GM19455 (cell line): ENCODE measurements around the gene NKX2-3.

Source experiments
- ATAC-seq: cut with Tn5 transposase; IDR thresholded peaks from one replicate; pipeline ENCODE4 v1.9.1; 2021; ENCODE audit not compliant: unreplicated experiment

The NKX2-3 gene

DNA sequence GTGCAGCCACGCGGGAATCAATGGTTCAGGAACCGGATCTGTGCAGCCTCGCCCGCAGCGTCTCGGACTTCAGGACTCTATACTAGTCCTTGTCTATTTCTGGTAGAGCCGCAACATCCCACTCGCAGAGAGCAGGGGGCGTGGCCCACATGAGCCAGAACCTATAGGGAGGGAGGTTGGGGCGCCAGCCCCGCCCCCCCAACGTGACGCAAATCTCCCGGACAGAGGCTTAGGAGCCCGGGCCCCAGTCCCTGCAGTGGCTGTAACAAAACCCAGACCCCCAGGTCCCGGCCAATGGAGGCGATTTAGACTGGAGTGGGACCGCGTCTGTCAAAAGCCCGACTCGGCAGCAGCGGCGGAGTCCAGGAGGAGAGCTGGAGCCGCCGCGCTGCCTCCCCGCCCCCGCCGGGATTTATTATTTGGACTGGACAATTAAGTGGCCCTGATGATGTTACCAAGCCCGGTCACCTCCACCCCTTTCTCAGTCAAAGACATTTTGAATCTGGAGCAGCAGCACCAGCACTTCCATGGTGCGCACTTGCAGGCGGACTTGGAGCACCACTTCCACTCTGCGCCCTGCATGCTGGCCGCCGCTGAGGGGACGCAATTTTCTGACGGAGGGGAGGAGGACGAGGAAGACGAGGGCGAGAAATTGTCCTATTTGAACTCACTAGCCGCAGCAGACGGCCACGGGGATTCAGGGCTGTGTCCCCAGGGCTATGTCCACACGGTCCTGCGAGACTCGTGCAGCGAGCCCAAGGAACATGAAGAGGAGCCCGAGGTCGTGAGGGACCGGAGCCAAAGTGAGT is at the start of gene NKX2-3:
NKX2-3 (plus strand) TSS at position 256 of the 809 bp plus-strand sequence; CDS start at position 446, 190 bp downstream.
- no peak for ATAC-seq

GRCh38 chr10:99484626-99485581 is 47.8 kb upstream of the NKX2-3 start:
- no peak for ATAC-seq

DNA sequence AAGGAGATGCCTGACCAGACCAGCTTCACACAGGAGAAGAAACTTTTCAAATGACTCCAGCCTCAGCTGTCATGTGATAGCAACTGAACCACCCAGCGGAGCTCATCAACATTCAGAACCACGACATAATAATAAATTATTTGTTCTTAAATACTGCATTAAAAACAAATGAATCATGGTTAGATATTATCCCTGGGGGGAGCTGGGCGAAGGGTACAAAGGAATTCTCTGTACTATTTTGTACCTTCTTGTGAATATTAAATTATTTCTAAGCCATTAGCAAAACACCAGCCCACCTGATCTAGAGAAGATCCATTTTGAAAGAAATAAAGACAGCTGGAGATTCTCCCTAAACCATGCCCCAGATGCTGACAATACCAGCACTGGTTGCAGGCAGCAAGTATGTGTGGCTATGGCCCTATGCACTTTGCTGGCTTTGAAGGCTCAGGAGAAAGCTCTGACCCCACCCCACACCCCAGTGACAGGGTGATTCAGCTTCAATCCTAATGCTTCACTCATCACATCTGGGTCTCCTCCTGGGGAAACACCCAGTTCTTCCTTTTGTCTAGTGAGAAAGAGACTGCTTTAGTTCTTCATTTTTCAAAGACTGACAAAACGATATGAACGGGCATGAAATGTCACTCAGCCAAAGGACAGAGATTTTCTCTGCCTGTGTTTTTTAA is 45.5 kb upstream of the NKX2-3 start:
- no peak for ATAC-seq

DNA sequence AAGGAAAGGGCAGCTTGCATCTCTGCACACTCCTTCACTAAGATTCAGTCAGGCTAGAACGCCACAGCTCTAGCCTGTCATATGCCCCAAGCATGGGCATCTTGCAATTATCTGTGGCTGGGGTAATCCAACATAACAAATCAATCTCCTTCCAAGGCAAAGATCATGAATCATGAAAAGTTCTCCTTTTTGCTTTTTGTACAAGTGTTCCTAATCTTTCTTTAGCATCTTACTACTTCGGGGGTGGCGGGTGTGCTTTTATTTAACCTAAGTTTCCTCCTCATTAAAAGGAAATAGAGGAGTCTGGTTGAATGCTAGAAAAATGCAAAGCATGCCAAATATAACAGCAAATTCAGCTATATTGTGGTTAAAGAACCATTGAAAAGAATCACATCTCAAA is 43.5 kb upstream of the NKX2-3 start:
- no peak for ATAC-seq

GRCh38 chr10:99497343-99498025 is 35.3 kb upstream of the NKX2-3 start:
- ATAC-seq, result no peak

DNA sequence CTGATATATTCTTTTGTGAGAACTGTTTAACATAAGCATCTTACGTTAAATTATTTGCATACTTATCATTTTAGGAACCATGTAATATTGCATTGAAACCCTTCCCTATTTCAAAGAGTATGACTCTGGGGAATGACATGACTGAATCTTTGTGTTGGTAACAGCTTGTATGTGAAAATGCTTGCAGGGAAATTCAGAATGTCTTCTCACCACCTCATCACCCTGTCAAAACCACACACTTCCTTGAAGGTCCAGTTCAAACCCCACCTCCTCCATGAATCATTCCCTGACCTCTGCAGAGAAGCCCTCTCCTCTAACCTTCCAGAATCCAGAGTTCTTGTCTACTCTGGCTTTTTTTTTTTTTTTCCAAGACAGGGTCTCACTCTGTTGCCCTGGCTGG is 26.3 kb upstream of the NKX2-3 start:
- ATAC-seq, result no peak

- ATAC-seq, result no peak
Measured at GRCh38 chr10:99507265-99507664, 25.5 kb upstream of the NKX2-3 start.

- no peak for ATAC-seq
Measured at GRCh38 chr10:99513061-99513460, 19.7 kb upstream of the NKX2-3 start.

GRCh38 chr10:99519690-99520039 is 13.1 kb upstream of the NKX2-3 start:
- ATAC-seq, result no peak

DNA sequence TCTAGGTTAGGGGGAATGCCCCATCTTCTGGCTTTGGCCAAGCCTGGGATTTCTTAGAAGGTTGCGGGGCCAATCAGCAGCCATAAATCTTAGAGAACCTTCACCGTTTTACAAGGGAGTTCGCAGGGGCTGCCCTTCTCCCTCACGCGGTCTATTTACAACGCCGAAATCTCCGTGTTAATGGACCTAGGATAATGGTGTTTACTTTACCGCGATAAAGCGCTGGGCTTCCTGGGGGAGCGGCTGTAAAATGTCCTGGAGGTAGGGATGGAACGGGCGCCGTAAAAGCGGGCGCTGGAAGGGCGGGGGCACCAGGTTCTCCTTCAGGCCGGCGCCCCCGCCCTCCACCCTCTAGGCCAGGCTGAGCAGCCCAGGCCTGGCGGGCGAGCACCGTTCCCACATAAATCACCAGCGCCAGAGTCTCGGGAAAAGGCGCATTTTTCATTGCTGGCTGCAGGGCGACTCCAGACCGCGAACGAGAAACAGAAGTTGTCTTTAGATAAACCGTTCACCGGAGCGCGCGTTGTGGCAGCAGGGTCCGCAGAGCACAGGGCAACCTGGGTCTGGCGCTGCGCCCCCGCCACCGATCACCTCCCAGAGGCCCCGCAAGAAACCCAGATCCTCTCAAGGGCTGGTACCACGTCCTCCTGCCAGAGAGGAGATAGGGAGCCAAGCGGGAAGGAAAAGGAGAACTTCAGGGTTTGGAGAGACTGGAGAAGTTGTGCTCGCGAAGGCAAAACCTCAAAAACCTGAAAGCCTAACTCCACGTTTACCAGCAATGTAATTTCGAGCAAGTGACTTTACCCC is 12.5 kb upstream of the NKX2-3 start:
- no peak for ATAC-seq

DNA sequence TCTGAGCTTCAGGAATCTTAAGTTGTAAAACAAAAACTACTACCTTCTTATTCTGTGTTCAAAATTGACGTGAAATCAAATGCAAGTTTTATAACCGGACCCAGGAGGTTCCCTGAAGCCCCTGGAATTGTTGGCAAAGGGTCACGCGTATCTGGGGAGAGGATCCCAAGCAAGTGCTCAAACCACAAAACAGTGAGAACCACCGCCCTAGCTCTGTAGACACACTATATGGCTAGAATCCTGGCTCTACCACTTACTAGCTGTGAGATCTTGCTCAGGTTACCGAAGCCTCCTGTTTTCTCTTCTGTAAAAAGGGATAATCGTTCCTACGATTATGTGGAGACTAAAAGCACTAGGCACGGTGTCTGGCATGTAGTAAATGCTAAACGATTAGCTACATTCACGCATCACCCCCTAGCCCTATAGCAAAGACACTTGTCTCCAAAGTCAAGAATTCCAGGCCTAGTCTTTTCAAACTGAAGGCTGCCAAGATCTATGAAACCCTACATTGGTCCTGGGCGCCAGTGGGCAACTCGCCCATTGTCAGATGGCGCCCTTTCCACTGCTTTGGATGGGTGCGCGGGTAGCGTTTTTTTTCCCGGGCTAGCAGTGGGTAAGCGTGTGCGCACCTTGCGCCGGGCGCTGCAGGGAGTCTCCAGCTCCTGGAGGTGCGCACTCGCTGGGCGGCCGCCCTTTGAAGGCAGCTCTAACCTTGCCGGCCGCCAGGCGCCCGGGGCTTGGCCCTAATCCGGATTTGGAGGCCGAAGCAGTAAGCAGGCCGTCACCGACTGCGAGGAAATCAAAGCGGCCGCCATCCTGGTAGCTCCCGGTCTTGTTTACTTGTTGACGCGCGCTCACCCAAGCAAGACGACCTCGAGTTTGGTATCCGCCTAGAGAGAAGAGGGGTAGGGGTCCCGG is 11.6 kb upstream of the NKX2-3 start:
- no peak for ATAC-seq

DNA sequence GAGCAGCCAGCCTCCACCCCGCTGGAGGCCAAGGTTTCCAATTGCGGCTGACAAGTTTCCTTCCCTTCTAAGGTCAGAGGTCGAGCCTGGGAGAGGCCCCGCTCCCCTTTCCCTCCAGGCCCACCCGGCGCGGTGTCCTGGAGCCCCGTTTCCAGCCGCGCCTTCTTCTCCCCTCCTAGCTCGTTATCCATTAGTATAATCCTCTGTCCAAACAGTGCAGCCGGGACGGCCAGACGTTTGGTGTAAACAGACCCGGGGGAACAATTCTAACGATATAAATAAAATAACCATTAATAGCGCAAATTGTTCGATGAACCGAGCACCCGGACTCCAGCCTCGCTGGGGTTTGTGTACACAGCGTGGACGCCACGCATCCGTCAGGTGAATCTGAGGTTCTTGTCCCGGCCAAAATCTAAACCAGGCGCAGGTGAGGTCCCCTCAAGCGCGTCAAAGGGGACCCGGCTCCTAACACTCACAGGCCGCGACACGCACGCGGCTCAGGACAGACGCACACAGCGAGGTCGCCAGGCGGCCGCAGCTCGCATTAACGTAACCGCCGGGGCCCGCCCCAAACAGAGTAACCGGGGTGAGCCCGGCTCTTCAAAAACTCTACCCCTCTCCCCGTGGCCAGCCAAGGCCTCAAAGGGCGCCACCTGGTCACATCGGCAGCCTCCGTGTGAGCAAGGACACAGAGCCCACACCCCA is 10.8 kb upstream of the NKX2-3 start:
- ATAC-seq, result no peak

DNA sequence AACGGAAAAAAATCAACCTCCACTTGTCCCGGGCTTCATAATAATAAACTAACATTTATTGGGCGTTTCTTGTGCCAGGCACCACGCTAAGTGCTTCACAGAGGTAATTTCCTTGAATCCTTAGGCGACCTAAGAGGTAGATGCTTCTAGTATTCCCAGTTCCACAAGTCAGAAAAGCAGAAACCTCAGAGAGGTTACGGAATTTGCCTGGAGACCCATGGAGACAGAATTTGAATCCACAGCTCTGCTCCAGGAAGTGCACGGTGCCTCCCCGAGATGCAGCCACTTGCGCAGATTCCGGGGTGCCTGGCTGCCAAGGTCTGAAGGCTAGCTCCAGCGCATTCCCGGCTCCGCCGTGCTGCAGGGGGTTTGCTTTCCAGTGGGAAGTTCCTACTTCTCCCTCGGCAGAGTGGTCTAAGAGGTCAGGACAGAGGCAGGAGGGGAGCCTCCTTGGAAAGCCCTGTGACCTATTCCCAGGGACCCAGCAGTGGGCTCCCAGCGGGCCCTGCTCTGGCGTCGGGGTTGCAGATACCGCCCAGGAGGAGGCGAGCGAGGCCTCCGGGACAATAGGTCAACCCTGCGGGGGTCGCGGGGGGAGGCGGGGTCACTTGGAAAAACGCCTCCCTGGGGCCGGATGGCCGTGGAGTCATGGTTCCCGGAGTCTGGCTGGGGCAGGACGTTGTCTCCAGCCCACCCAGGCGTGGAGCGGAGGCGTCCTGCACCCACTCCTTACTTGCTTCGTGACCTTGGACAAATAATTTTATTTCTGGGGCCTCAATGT is 10.1 kb upstream of the NKX2-3 start:
- no peak for ATAC-seq

GRCh38 chr10:99523251-99523773 is 9.4 kb upstream of the NKX2-3 start:
- no peak for ATAC-seq

- no peak for ATAC-seq
Measured at GRCh38 chr10:99524050-99524666, 8.6 kb upstream of the NKX2-3 start.

- ATAC-seq, result no peak
Measured at GRCh38 chr10:99524736-99525380, 7.9 kb upstream of the NKX2-3 start.
